Lung (tissue), 12 donors: ENCODE data around the gene MYH14. TPM values are rescaled to one million over a fixed set of nuclear protein-coding genes. Genes with fewer than 3 reads are reported as not detected.
"Not testable (repeated sequence)": the region's sequence is repeated elsewhere in the genome, so short reads cannot be mapped to it uniquely, and the experiment has no call there.

Source experiments
- ATAC-seq: fragments of 200-7000 bp; cut with Tn5 transposase; one replicate; pipeline ENCODE4 v1.9.1; 2020; ENCODE audit warnings: moderate number of reproducible peaks; ENCODE audit not compliant: insufficient read depth, low FRiP score
- DNase-seq, 3 donors: peaks; one replicate each; pipeline ENCODE4 v3.0.0-alpha.2; 2013 to 2017
- H3K27ac ChIP-seq, 2 donors: one replicate each; pipeline ENCODE4 v1.5.1; 2013; ENCODE audit warnings: mild to moderate bottlenecking in 2 of 2, moderate library complexity in 2 of 2, control low read depth in 1 of 2, inconsistent platforms in 1 of 2, low read depth in 1 of 2, low read length in 1 of 2
- H3K27me3 ChIP-seq, 3 donors: one replicate each; pipeline ENCODE4 v1.5.1; 2013; ENCODE audit warnings: low read length in 2 of 3; ENCODE audit not compliant: control insufficient read depth in 3 of 3, insufficient read depth in 3 of 3
- H3K36me3 ChIP-seq, 4 donors: one replicate each; pipeline ENCODE4 v1.5.1; 2013; ENCODE audit warnings: low read length in 4 of 4, mild to moderate bottlenecking in 1 of 4, moderate library complexity in 1 of 4; ENCODE audit not compliant: control insufficient read depth in 4 of 4, insufficient read depth in 4 of 4
- H3K4me1 ChIP-seq, 5 donors: one replicate each; pipeline ENCODE4 v1.5.1; 2013; ENCODE audit warnings: low read length in 5 of 5, mild to moderate bottlenecking in 2 of 5, moderate library complexity in 1 of 5; ENCODE audit not compliant: control insufficient read depth in 5 of 5, insufficient read depth in 5 of 5
- H3K4me3 ChIP-seq: one replicate; pipeline ENCODE4 v1.5.1; 2013; ENCODE audit warnings: mild to moderate bottlenecking, control low read depth, moderate library complexity
- H3K9ac ChIP-seq, 2 donors: one replicate each; pipeline ENCODE4 v1.5.1; 2013; ENCODE audit warnings: low read length in 2 of 2, control low read depth in 1 of 2; ENCODE audit not compliant: insufficient read depth in 1 of 2
- H3K9me3 ChIP-seq, 4 donors: one replicate each; pipeline ENCODE4 v1.5.1; 2013; ENCODE audit warnings: low read length in 3 of 4, mild to moderate bottlenecking in 1 of 4, moderate library complexity in 1 of 4; ENCODE audit not compliant: control insufficient read depth in 4 of 4, insufficient read depth in 3 of 4
- CTCF ChIP-seq: IDR thresholded peaks from 2 replicates; pipeline ENCODE4 v1.5.1; 2012; ENCODE audit warnings: mild to moderate bottlenecking; ENCODE audit errors: control extremely low read depth, extremely low read depth
- WGBS, 2 donors: extraction: QIAGEN DNeasy Blood & Tissue Kit; methylation state at CpG; one replicate each; pipeline ENCODE4 v1.1.7; 2013; 5-methylcytosine and 5-hydroxymethylcytosine counted together
- polyA plus RNA-seq, 2 donors: library from polyadenylated mRNA; stranded (reverse); fragments of 200-250 nt; gene quantifications; one replicate each; pipeline ENCODE4 v1.2.1, GENCODE V29; 2013
- total RNA-seq, 2 donors: library from RNA; depleted of rRNA in 1 of 2; stranded (reverse); fragments of >200 nt in 1 of 2; gene quantifications; one replicate each; pipeline ENCODE4 v1.2.1, GENCODE V29; 2014 to 2021
- donor health status: control.
- donor health status: control.
- donor health status: Bipolar disorder and iron deficiency.
- donor health status: healthy.
- donor health status: DM: yes; HTN: yes; CAD: no.

MYH14 gene
- total and polyA plus RNA-seq, 4 donors = 48.3 to 159 (median 98.6) TPM

GRCh38 chr19:50344661-50345318, 141.4 kb downstream of the MYH14 start:
- H3K27me3 ChIP-seq = no peaks in the 10 kb centered on the region
- no peaks in the 10 kb centered on the region for H3K36me3 ChIP-seq
- ATAC-seq (no peak), DNase-seq (no peak)
- H3K4me1 ChIP-seq = peaks cover 0 to 5% (median 0%) of the 10 kb centered on the region in 5 donors
- peaks cover 0 to 6% (median 3%) of the 10 kb centered on the region in 4 donors for H3K9me3 ChIP-seq
- WGBS, 2 donors = 67 to 74% methylated on average over 8 of the region's 8 CpGs
- no peak for TF ChIP-seq CTCF
- no peak overlapping the region for H3K27ac ChIP-seq
- no peak overlapping the region for H3K4me3 ChIP-seq
- H3K9ac ChIP-seq = no peak overlapping the region

GRCh38 chr19:50347089-50347581, 143.7 kb downstream of the MYH14 start:
- H3K9ac ChIP-seq, H3K4me1 ChIP-seq, H3K9me3 ChIP-seq, ATAC-seq, H3K36me3 ChIP-seq, H3K27me3 ChIP-seq, H3K4me3 ChIP-seq, H3K27ac ChIP-seq, DNase-seq: not testable (repeated sequence)
- 63 to 66% methylated on average over 8 of the region's 8 CpGs for WGBS, 2 donors

GRCh38 chr19:50349277-50350057, 146.0 kb downstream of the MYH14 start:
- Histone ChIP-seq H3K9ac (no peak overlapping the region), H3K36me3 (no peaks in the 10 kb centered on the region), H3K4me3 (no peak overlapping the region), H3K27me3 (no peaks in the 10 kb centered on the region), H3K27ac (no peak overlapping the region), H3K9me3 (peaks cover 0 to 6% (median 2%) of the 10 kb centered on the region in 4 donors), H3K4me1 (peaks cover 0 to 5% (median 0%) of the 10 kb centered on the region in 5 donors)
- DNase-seq (no peak), ATAC-seq (no peak)
- WGBS, 2 donors = 69 to 71% methylated on average over 22 of the region's 22 CpGs
- no peak for TF ChIP-seq CTCF

- Histone ChIP-seq H3K27ac (no peak overlapping the region), H3K36me3 (no peaks in the 10 kb centered on the region), H3K4me1 (peaks cover 0 to 6% (median 0%) of the 10 kb centered on the region in 5 donors), H3K9ac (no peak overlapping the region), H3K4me3 (no peak overlapping the region), H3K27me3 (no peaks in the 10 kb centered on the region), H3K9me3 (no peaks in the 10 kb centered on the region)
- WGBS, 2 donors = 69 to 77% methylated on average over 3 to 4 of the region's 4 CpGs
- DNase-seq (no peak), ATAC-seq (no peak)
- TF ChIP-seq CTCF = no peak
Observed at GRCh38 chr19:50352242-50352641, 148.8 kb downstream of the MYH14 start.

GRCh38 chr19:50353487-50353880, 150.1 kb downstream of the MYH14 start:
- not testable (repeated sequence) for H3K4me1 ChIP-seq, H3K36me3 ChIP-seq, DNase-seq, H3K27ac ChIP-seq, H3K9me3 ChIP-seq, ATAC-seq, H3K9ac ChIP-seq, H3K4me3 ChIP-seq, H3K27me3 ChIP-seq
- 83 to 94% methylated on average over 7 of the region's 7 CpGs for WGBS, 2 donors
